ENCODE data around the gene POC1A.

The POC1A gene

DNA sequence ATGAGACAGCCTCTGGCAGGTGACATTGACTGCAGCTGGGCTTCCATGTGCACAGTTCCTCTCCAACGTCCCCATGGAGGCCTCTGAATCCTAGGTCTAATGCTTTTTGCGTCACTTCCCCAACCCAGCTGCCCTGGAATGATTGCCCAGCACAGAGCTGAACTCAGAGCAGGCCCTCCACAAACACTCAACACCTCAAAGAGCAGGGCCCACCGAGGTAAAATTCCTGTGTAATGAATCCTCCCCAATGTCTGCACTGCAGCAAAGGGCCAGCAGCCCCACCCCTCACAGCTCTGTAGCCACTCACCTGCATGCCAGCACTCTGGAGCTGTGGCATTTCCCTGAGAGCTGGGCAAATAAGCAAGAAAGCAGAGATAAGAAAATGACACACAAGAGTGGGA is 55.2 kb downstream of the POC1A start:
- TF ChIP-seq GATA3 (IDR thresholded peaks at IDR 0.05; ENCODE audit: low read depth, low read length) (no peak), GATA2 (IDR thresholded peaks at IDR 0.05; ENCODE audit: low read depth, low read length) (no peak)

DNA sequence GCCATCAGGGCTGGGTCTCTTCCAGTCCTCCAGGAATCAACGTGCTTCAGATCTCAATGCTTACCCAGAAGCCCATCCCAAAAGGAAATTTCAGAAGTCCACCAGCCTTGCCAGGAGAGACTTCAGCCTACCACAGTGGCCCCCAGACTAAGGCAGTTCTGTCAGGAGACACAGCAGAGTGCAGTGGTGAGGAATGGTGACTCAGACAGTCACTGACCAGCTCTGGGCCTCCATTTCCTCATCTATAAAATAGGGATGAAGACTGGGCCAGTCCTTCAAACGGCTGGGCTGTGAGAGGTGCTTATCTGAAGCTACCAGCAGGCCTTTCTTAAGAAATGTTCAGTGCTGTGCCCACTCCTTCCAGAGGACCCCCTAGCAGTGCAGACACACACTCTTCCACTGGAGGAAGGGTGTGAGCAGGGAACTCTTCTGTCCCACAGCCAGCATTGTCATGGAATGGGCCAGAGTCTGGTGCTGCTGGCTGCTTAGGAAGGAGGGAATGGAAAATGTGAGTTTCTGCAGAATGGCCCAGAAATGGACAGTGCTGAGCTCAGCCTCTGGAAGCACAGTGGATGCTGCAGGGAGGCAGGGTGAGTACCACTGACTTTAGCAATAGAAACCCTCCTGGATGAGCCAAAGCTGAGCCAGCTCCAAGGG is 56.2 kb downstream of the POC1A start:
- TF ChIP-seq GATA2 (IDR thresholded peaks at IDR 0.05; ENCODE audit: low read depth, low read length), result no peak
- no peak for TF ChIP-seq GATA3 (IDR thresholded peaks at IDR 0.05; ENCODE audit: low read depth, low read length)

DNA sequence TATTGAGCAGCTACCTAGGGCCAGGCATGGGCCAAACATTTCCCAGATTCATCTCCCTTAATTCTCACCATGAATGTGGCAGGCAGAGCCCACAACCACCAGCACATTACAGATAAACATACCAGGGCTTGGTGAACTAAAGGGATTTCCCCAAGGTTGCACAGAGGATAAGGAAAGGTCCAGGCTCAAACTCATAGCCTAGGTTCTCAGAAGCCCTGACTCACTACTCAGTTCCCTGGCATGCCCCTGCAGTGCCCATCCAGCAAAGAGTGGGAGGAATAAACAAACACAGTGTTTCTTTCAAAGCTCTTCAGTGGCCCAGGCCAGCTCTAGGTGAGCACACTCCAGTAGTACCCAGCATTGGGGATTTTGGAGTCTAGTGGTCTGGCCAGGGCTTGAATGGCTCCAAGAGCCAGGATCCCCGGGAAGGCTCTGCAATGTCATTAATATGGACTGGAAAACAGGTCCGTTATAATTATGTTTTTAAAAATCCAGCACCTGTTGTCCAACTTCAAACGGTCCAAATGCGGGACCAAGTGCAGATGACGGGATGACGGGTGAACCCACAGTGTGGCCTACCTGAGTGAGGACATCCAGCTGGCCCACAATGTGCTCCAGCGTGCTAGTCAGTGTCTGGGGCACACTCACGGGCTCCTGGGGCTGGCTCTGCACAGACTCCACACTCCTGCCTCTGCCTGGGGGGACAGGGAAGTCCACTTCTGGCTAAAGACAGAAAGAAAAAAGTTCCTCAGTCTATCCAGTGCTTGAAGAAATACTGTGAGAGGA is 58.0 kb downstream of the POC1A start:
- no peak for TF ChIP-seq GATA2 (IDR thresholded peaks at IDR 0.05; ENCODE audit: low read depth, low read length)
- no peak for TF ChIP-seq GATA3 (IDR thresholded peaks at IDR 0.05; ENCODE audit: low read depth, low read length)

DNA sequence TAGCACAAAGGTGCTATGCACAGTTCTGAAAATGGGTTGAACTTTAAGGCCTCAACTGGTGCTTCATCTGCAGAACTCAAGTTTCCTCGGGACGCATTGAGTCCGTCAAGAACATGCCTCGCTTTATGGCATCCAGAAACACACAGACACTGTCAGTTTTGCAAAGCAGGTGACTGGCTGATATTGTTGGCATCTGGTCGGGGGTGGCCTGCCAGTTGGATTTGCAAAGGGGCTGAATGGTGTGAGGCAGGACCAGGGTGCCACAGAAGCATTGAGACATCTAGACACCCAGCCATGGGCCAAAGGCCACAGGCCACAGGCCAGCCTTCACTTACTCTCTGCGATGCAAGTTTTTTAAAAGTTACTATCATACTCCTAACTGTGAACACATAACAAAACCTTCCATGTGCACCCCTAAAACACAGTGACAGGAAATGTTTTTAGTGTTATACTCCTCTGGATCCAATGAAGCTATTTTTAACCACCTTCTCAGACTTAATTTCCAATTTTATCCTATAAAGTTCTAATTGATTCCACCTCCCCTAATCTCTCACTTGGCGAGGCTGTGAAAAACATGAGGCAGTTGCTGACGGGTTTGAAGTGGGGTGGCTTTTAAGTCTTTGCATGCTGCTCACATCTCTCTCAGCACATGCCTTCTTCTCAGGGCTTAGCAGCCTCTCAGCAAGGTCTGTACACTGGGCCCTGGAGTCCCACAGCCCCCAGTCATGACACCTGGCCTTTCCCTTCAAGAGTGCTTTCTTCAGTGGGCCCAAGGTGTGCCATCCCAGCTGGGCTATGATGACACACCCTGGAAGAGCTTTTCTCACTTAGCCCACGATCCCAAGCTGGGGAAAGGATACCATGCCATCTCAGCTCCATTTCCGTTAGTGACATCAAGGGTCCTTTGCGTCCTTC is 59.4 kb downstream of the POC1A start:
- TF ChIP-seq GATA3 (IDR thresholded peaks at IDR 0.05; ENCODE audit: low read depth, low read length), result no peak
- no peak for TF ChIP-seq GATA2 (IDR thresholded peaks at IDR 0.05; ENCODE audit: low read depth, low read length)

DNA sequence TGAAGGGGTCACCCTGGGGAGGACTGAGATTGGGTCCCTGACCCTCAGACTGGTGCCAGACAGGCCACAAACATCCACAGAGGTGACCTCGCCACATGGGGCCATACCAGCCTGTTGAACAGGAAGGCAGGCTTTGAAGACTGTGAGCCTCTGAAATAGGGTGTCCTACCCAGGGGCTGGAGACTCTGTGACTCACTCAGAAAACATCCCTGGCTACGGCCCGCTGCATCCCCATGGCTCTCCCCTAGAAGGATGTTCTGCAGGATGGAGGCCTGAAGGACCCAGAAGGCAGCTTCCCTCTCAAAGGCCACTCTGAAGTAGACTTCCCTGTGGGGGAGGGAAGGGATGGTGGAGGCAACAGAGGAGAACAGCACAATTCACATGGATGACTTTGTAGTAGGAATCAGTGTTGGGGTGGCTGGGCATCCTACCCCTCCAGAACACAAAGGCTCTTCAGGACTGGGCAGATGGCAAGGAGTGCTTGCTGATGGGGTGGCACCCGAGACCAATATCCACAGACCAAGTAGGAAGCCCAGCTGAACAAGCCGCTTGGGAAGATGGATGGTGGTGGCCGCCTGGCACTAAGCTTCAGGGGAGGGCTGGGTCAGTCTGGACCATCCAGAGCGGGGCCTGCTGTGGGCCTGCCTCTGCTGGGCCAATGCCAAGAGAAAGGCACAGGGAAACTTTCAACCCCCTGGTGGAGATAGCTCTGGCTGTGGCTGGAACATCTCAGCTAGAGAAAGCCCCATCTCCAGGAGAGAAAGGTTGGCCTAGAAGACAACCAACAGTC is 60.3 kb downstream of the POC1A start:
- no peak for TF ChIP-seq GATA2 (IDR thresholded peaks at IDR 0.05; ENCODE audit: low read depth, low read length)
- TF ChIP-seq GATA3 (IDR thresholded peaks at IDR 0.05; ENCODE audit: low read depth, low read length), result no peak

DNA sequence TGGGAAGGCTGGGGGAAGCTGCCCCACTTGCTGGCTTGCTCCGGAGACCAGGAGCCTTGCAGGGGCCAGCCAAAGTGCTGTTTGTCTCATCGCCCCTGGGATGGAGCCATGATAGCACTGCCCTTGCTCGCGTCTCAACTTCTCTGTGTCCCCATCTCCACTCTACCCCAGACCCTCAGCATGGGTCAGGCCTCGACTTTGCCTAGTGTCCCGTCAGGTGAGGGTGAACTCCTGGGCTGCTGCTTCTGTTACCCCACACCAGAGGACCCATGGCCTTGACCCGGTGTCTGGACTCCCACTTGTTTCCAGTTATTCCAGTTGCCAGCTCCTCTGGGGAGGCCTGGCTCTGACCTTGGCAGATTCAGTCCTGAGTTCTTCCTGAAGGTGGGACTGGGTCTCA is 61.3 kb downstream of the POC1A start:
- no peak for TF ChIP-seq GATA3 (IDR thresholded peaks at IDR 0.05; ENCODE audit: low read depth, low read length)
- no peak for TF ChIP-seq GATA2 (IDR thresholded peaks at IDR 0.05; ENCODE audit: low read depth, low read length)

DNA sequence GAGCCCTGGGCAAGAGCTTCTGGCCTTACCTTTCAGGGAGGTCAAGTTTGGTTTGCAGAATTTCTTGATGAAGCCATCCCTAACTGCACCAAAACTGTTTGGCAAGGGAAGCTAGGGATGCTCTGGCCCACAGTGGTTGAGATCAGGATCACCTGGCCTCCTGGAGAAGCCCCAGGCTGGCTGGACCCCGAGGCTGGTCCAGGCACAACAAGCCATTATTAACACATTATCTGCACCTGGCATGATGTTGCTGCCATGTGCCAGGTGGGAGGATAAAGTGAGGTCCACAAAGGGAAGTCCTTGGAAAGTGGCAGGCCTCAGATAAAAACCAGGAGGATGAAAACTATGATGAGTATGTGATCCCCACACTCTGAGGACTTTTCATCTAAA is 62.0 kb downstream of the POC1A start:
- no peak for TF ChIP-seq GATA2 (IDR thresholded peaks at IDR 0.05; ENCODE audit: low read depth, low read length)
- TF ChIP-seq GATA3 (IDR thresholded peaks at IDR 0.05; ENCODE audit: low read depth, low read length), result no peak

DNA sequence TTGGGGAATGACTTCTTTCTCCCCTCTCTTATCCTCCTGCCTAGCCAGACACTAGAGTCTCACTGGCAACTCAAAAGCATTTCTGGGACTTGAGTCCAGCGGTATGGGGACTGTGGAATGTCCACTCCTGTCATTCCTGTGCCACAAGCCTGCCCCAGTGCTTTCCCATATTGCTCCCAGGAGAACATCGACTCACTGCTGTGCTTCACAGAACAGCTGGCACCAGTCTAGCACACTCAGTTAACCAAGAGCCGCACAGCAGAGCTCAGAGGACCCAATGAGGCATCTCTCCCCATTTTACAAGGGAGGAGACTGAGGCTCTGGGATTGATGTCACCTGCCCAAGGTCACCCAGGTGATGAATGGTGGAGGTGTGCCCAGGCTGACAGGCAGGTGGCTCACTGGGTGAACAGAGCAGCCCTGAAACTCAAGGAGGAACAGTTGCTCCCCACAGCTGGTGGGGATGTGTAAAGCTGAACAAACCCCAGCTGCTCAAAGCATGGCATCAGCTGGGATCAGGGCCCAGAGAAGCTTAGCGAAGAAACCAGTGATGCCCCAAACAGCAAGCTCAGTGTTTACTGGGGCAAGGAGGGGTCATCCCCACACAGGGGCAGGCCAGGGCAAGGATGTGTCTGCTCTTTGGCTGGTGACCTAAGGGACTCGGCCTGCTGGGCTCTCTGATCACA is 62.5 kb downstream of the POC1A start:
- TF ChIP-seq GATA2 (IDR thresholded peaks at IDR 0.05; ENCODE audit: low read depth, low read length), result no peak

DNA sequence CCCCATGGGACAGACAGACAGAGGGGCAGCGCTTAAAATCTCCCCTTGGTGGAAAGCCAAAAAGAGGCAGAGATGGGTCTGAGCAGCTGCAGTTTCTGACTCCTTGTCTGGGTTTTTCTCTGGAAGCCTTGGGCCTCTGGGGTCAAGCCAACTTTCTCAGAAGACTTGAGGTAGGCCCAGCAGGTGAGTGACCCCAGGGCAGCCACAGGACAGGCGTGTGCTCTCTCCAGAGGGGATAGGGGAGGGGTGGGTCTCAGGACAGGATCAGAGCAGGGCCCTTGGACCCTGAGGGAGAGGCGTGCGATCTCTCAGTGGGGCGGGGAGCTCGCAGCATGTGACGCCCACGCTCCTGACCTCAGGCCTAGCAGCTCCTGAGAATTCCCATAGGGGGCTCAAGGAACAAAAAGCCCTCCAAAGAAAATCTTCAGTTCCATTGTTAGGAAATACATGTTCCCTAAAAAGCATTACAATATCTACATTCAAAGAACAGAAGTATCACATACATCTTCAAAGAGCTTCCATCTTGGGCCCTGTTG is 63.2 kb downstream of the POC1A start:
- TF ChIP-seq GATA3 (IDR thresholded peaks at IDR 0.05; ENCODE audit: low read depth, low read length) (no peak), GATA2 (IDR thresholded peaks at IDR 0.05; ENCODE audit: low read depth, low read length) (no peak)

DNA sequence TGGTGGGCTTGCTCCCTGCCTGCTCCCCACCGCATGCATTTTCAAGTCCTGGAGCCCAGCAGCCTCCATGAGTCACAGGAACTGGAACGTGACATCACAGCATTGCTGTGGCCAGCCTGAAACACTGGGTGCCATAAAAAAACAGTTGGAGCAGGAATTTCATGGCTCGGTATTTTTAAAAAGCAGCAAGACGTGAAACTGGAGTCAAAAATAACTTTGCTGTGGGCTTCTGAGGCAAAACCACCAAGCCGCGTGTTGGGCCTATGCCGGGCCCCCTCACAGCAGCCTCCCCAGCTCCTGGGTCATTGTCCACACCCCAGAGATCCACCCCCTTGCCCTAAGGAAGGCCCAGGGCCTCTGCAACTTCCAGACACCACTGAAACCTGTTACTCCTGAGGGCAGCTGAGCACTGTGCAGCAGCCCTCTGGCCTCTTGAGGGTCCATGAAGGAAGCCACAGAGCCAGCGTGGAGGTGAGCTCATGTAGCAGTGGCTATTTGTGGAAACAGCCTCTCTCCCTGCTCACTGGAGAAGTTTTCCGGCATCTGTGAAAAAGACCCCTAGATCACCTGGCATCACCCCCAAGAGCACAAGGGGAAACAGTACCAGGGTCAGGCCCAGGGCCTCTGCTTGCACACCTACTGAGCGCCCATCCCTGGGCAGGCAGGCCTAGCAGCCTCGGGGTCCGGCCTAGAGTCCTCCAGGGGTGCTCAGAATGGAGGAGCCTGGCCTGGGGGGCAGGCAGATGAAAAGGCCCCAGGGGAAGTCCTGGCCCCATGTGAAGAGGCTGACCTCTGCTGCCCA is 63.9 kb downstream of the POC1A start:
- TF ChIP-seq GATA3 (IDR thresholded peaks at IDR 0.05; ENCODE audit: low read depth, low read length) (no peak), GATA2 (IDR thresholded peaks at IDR 0.05; ENCODE audit: low read depth, low read length) (no peak)

DNA sequence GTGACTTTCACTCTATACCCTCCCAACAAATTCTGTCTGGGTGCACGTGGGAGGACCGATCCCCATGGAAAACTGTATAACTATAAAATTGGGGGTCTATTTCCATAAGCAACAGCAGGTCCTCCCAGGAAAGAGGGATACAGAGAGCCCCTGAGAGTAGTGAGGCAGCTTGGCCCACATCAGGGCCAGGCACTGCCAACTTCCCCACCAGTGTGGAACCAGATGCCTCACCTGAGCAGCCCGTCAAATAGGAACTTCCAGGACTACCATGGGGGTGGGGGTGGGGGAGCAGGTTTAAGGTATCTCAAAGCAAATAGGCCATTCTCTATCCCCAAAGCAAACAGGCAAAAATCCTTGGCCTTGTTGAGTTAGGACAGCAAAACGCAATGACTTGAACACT is 64.5 kb downstream of the POC1A start:
- TF ChIP-seq GATA3 (IDR thresholded peaks at IDR 0.05; ENCODE audit: low read depth, low read length) (no peak), GATA2 (IDR thresholded peaks at IDR 0.05; ENCODE audit: low read depth, low read length) (no peak)

All from SH-SY5Y (cell line).